Breast epithelium (tissue), 3 donors: ENCODE measurements around the gene PDK4.

Experiments used
- CTCF ChIP-seq, 3 donors: fragments of 450-650 bp; IDR thresholded peaks; one replicate each; pipeline ENCODE4 v1.5.1; 2016 to 2017; ENCODE audit warnings: antibody characterized with exemption in 3 of 3, mild to moderate bottlenecking in 3 of 3, moderate library complexity in 3 of 3
- POLR2A ChIP-seq: fragments of 450-650 bp; IDR thresholded peaks from one replicate; pipeline ENCODE4 v1.6.1; 2016; ENCODE audit warnings: antibody characterized with exemption, mild to moderate bottlenecking, moderate library complexity

DNA sequence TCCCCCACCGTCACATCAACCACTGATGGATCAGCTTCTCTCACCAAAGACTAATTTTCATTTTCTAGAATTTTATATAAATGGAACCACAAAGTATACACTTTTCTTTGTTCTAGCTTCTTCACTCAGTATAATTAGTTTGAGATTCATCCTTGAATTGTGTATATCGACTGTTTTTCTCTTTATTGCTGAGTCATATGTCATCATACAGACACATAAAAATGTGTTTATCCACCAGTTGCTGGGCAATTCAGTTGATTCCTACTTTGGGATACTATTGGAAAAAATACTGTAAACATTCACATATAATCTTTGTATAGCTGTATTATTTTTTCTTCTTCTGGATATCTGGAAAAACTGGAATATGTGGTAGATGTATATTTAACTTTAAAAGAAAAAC is 26.6 kb downstream of the PDK4 start:
- no peak for TF ChIP-seq CTCF (IDR thresholded peaks at IDR 0.05)
- TF ChIP-seq POLR2A, result no peak
